ENCODE results near the gene PROX2.

PROX2 gene

DNA sequence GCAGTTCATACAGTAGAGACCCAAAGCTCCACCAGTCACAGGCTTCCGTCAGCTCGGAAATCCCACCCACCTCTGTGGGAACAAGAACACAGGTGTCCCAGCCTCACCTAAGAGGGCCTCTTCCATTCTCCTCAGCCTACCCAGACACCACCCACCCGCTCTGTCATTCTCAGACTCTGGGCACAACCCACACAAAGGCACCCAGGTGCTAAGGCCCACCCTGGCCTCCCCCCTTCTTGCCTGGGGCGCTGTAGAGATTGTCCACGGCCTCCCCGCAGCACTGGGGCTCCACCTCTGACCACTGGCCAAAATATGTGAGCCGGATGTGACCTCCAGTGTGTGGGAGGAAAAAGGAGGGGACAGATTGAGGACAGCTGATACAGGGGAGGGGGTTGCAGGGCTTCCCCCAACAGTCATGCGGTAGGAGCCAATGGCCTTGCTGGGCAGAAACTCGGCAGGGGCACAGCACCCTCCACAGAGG, 33.0 kb upstream of the PROX2 start:
- DNase-seq = no peak

GRCh38 chr14:74907744-74908143, 31.8 kb upstream of the PROX2 start:
- DNase-seq = no peak

GRCh38 chr14:74906925-74907521, 31.1 kb upstream of the PROX2 start:
- DNase-seq = no peak

GRCh38 chr14:74905595-74906142, 29.7 kb upstream of the PROX2 start:
- peak; percentile 65 for DNase-seq

DNA sequence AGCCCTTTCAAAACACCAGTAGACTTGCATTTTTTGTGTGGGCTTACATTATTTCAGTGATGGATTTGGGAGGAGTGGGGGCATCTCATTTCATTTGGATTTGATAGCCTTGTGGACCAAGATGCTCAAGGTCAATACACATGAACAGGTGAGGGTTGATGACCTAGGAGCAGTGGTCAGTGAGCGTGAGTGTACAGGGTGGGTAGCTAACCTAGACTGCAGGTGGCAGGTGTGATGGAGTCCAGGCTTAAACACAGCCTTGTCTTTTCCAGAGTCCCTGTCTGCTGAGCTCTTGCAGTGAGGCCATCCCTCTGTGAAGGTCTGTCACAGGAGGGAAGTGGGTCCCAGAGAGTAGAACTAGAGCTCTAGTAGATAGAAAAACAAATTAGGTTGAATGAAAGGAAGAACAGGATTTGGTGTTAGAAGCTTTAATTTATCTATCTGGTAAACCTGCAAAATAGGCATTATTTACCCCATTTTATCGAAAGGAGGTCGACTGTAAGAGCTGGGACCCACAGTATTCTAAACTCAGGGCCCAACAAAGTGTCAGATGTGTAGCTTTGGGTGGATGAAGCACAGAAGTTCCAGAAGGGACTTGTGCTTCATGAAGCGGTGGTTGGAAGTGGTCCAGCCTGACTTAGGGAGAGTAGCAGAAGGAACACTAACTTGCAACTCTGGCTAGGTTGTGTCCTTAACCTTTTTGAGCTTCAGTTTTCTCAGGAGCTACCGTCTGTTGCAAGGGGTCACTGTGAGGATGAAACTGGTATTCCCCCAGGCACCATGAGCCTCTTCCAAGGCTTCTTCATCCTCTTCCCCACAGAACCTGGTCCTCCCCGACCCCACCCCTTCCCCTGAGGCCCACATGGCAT, 28.9 kb upstream of the PROX2 start:
- DNase-seq = no peak

DNA sequence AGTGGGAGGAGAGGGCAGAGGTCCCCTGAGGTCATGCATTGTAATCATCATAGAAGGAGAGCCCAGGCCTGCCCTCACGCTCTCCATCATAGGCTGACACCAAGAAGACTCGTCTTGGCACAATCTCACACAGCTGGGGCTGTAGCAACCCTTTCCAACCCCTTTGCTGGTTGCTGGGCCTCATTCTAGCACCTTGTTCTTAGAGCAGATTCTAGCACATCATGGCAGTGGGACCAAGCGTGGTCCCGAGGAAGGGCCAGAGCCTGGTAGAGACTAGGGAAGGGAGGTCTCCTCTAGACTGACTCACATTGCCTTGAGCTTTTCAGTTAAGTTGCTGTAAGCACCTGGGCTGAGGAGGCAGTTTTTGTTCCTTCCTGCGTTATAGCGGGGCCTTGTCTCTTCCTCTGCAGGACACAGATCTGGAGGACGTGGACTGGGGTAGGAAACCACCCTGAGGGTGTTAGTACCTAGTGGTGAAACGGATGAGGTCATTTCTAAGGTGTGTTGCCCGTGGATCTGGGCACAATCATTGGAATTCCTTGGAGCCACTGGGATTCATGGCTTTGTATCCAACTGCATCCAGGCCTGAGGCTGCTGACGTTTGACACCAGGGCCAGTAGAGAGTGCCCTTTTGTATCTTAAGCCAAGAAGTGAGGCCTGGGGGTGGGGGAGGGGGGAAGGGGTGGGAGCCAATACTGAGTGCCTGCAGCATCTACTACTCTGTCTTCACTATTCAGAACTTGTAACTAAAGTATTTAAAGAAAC, 27.2 kb upstream of the PROX2 start:
- no peak for DNase-seq

DNA sequence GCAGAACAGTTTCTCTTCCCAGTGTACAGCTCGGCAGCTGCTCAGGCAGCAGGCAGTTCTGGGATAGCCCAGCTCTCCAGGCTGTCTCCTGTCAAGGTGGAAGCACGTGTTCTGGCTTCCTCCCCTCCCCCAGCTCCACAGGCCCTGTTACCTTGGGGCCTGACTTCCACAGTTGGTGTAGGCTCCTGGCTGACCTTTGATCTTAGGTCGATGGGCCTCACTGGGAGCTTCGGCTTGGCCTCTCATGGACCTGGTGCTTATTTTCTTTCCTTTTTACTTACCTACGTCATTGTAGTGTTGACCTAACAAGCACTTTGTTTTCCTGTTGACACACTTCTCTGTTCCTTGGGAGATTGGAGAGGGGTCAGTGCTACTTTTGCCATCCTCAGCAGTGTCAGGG, 22.7 kb upstream of the PROX2 start:
- no peak for DNase-seq

DNA sequence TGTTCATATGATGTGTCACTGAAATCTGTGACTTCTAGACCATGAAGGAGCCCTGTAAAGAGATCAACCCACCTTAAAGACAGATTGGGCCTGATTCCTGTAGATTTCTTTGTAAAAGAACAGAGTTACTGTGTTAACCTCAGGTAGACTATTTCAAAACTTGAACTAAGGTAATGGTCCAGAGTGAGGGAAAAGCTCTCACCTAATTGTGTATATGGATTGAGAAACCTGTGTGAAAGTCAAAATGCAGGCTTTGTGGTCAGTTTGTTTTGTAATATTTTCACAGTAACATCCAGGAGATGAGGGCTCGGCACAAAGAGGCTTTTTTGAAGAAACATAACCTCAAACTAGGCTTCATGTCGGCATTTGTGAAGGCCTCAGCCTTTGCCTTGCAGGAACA, 22.1 kb upstream of the PROX2 start:
- no peak for DNase-seq

DNA sequence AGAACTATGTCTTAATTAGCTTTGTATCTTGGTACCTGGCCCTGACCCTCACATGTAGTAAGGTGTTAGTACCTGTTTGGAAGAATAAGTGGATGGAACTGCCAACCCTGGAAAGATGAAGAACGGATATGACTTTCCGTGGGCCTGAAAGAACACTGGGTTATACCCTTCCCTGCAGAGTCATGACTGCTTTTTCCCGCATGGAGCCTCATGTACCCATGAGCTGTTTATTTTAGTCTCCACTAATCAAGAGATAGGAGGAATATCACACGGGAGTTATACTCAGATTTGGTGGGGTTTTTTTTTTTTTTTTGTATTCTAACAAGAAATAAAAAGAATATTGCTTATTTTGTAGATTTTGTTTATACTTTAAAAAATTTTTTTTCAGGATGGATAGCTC, 21.7 kb upstream of the PROX2 start:
- no peak for DNase-seq

GRCh38 chr14:74896400-74896799, 20.5 kb upstream of the PROX2 start:
- no peak for DNase-seq

GRCh38 chr14:74893614-74894091, 17.7 kb upstream of the PROX2 start:
- no peak for DNase-seq

GRCh38 chr14:74892745-74893144, 16.8 kb upstream of the PROX2 start:
- no peak for DNase-seq

- DNase-seq = no peak
These were observed 15.9 kb upstream of the PROX2 start for GRCh38 chr14:74891870-74892269.

- no peak for DNase-seq
These were observed 14.3 kb upstream of the PROX2 start for GRCh38 chr14:74890262-74890661.

GRCh38 chr14:74888164-74889158, 12.5 kb upstream of the PROX2 start:
- DNase-seq = no peak

- DNase-seq = no peak
These were observed 10.1 kb upstream of the PROX2 start for GRCh38 chr14:74886001-74886400.

DNA sequence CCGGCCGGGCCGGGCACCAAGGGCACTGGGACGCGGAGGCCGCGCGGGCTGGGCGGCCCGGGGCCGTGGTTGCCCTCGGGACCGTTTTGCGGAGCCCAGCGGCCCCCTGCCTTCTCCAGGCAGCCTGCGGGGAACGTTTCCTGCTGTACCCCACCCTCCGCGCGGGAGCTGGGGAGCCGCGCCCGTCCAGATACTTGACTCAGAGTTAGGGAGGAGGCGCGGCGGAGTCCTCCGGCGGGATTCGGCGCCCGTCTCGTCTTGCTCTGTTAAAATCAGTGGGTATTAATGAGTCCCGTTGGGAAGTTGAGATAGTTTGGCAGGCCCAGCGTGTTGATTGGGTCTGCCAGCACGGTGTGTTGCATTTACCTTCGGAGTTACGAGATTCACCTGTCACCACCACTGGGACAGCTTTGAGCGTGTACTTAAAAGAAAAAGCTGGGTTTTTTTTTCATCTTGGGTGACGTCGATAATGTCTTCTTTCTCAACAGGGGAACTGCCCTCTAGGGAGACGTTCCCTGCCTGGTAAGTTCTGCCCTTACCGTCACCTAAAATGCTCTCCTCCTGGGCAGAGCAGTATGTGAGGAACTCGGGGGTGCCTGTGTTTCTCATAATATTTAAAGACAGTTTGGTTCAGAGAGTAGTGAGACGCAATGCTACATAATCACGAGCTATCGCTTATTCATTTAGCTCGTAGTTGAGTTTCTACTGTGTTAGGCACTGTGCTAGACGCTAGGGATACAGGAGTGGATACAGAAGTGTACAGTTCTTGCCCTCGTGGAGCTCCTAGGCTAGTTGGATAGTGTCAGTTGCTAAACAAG, 6.4 kb upstream of the PROX2 start:
- DNase-seq = peak; percentile 55

DNA sequence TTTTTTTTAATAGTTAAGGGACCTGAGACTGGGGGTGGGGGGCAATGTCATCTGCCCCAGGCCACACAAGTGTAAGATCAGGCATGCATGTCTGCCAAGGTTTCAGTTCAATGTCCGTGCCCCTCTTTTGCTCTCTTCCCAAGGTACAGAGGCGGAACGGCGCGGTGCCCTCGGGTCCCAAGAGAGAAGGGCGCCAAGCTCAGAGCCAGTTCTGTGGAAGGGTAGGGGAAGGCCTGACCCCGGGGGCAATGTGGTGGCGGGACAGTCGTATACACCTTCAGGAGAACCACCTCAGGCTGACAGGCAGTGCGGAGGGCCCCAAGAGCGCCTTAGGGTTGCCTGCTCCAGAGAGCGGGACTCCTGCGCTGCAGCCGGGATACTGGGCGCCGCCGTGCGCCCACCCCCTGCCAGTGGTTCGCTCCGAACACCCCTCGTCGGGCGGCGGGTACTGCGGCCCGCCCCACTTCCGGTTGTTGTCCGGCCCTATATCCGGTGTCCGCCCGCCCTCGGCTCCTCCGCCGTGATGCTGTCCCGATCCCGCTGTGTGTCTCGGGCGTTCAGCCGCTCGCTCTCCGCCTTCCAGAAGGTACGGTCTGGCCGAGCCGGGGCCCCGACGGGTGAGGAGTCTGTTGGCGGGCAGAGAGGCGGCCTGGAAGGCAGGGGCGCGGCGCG, 5.6 kb upstream of the PROX2 start, which contains the start of gene DLST:
Gene DLST (plus strand): TSS at position 486 of the 672 bp plus-strand sequence. CDS start 38 bp downstream, at position 524.
- peak; percentile 83 for DNase-seq

DNA sequence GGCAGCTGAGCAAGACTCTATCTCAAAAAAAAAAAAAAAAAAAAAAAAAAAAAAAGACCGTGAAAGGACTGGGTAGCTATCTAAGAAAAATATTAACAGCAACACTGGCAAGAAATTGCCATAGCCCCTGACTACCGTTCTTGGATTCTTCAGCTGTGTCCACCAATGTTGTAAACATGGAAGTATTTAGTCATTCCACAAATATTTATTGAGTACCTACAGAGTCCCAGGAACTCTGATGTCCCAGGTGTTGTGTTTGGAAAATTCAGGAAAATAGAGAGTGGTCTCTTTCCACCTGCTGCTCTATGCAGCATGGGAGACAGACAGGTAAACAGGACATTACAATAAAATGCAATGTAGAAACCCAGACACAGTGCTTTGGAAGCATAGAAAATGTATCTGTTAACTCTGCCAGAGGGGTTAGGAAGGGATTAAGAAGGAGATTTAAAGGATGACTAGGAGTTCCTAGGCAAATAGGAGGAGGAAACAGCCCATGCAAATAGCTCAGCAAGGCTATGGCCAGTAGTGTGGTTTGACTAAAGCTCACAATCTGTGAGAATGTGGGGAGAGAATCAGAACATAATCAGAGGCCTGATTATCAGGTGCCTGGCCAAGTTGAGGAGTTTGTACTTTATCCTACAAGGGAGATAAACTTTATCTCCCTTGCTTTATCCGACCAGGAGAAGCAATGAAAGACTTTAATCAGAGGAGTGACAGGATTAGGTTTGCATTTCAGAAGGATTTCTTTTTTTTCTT, 3.7 kb upstream of the PROX2 start:
- no peak for DNase-seq

Measured in CD4-positive, alpha-beta T cell treated with Interleukin-15 for 1 hour (primary cell).